ENCODE data around the gene OR2AG2.
"Not testable (repeated sequence)": the region's sequence is repeated elsewhere in the genome, so short reads cannot be mapped to it uniquely, and the experiment has no call there.

Gene OR2AG2, protein sequence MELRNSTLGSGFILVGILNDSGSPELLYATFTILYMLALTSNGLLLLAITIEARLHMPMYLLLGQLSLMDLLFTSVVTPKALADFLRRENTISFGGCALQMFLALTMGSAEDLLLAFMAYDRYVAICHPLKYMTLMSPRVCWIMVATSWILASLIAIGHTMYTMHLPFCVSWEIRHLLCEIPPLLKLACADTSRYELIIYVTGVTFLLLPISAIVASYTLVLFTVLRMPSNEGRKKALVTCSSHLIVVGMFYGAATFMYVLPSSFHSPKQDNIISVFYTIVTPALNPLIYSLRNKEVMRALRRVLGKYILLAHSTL

DNA sequence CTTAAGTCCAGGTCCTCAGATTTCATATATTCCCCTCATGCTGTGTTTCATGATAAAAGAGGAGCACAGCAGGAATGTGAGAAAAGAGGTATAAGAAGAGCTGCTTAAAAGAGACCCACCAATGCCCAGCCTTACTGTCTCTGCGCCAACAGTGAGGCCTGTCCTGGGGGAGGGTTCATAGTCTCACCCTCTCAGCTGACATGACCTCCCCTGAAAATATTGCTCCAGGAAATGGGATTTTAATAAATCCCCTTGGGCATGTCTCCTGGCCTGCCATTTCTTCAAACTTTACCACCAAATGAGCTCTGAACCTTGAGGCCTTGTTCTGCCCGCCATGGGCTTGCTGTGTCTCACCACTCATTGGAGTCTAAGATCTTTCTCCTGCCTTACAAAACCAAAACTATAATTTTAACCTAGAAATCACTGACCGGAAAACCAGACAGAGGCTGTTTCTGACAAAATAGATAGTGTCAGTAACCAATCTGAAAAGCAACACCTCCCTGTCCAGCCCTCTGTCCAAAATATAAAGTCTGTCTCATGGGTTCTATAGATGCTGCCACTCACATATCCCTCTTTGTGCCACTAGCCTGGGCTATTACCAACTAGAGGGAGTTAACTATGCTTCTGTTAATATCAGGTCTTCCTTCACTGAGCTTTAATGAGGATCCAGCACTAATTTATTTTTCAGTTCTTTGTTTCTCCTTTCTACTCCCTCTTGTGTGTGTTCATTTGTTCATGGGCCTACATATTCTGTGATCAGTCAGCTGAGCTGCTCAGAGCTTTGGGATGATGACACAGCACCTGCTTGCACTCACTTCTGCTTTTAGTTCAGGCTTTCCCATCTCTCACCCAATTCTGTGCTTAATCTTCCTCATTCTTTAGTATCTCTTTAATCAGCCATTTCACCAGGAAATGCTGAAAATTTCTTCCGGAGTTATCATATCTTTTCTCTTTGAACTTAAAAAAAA, at the start of gene OR2AG2:
OR2AG2 (minus strand) TSS at position 51 of the 968 bp plus-strand sequence. CDS start 3,019 bp downstream, outside the sequence.
- DNase-seq (ENCODE audit: low read depth in 2 of 2), result no peak

DNA sequence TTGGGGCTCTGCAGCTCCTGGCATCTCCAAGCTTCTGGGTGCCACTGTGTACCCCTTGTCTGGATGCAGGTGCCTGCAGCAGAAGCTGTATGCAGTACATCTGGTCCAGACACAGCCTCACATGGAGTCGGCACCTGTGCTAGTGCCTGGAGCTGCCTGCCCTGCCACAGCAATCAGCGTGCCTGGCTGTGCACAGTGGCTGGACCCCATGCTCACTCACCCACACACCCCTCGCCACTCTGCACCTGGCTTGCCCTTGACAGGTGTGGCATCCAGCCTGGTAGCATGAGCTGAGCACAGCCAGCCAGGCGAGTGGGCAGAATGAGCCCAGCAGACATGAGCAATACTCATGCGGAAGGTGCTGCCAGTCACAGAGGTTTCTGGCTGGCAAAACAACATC, 47.2 kb upstream of the OR2AG2 start:
- no peak for DNase-seq (ENCODE audit: low read depth in 2 of 2)

DNA sequence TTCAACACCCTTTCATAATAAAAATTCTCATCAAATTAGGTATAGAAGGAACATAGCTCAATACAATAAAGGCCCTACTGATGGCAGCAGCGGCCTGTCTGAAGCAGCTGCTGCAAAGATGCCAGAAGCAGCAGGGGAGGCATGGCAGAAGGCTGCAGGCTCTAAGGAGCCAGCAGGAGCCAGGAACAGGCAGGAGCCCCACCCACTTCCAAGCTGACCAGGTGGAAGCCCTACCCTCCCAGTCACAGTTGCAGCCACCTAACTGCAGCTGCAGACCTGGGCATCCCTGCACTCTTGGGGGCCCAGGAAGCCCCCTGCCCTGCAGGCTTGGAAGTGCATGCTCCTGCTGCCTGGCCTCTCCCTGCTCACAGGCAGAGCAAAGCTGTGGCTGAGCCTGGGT, 45.9 kb upstream of the OR2AG2 start:
- no peak for DNase-seq (ENCODE audit: low read depth in 2 of 2)

DNA sequence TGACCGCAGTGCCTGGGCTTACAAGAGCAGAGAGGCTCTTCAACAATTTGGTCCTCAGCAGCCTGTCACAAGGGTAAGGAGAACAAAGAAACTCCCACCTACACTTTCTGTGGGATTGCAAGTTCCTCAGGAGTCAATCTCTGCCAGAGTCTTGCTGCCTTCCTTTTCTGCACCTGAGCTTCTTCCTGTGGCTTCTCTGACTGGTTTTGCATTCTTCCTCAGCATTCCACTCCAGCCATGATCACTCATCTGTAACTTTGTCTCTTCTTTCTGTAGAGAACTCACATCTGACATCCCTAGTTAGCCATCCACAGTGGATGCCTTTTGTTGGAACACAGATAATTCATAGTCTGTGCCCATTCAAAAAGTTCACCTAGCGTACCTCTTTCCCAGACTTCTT, 41.9 kb upstream of the OR2AG2 start:
- DNase-seq (ENCODE audit: low read depth in 2 of 2), result no peak

DNA sequence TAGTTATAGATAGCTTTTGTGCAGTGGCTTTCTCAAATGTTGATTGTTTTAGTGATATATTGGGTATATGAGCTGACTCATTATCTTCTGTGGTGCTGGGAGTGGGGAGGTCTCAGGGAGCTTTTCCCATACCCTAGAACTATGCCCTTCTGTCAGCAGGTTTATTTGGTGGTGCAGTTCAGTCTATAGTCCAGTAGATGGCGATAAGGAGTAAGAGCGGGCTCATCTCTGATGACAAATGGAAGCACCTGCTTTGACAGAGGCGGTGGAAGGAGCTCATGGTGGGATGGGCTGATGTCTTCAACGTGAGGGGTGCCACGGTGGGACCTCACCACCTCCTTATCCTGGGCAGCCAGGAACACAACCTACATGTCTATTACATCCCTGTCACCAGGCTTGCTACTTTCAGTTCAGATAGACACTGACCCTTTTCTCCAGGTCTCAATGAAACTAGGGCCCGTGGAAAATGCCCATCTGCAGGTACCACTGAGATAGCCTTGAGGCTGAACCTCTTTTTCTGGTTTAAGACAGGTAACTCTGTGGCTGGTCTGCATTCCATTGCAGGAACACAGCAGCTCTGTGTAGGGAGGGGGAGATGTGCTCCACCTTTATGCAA, 40.7 kb upstream of the OR2AG2 start:
- peak; percentile 1 to 27 for DNase-seq (ENCODE audit: low read depth in 2 of 2)

DNA sequence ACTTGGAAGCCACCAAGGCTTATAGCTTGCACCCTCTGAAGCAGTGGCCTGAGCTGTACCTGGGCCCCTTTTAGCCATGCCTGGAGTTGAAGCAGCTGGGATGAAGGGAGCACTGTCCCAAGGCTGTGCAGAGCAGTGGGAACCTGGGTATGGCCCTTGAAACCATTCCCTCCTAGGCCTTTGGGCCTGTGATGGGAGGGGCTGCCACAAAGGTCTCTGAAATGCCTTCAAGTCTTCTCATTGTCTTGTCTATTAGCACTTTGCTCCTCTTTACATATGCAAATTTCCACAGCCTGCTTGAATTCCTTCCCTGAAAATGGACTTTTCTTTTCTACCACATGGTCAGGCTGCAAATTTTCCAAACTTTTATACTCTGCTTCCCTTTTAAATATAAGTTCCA, 29.3 kb upstream of the OR2AG2 start:
- DNase-seq (ENCODE audit: low read depth in 2 of 2), result not testable (repeated sequence)

DNA sequence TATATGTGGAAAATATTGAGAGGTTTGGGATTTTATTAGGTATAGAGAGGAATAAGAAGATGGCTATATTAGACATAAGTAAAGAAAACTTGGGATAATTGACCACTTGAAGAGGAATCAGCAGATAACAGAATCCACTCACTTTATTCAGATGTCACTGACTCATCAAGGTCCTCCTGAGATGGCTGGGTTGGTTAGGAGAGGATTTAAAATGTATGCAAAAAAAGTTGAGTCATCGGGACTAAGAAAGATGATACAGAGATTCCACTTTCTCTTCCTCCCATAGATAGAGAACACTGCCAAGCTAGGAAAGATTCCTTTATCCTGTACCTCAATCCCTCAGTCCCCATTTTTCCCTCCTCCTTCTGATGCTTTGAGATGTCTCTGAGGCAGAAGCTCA, 27.6 kb upstream of the OR2AG2 start, which contains the start of gene OR6A2:
OR6A2 (minus strand) TSS at position 288 of the 400 bp plus-strand sequence. CDS start 3,981 bp downstream, outside the sequence.
- no peak for DNase-seq (ENCODE audit: low read depth in 2 of 2)

DNA sequence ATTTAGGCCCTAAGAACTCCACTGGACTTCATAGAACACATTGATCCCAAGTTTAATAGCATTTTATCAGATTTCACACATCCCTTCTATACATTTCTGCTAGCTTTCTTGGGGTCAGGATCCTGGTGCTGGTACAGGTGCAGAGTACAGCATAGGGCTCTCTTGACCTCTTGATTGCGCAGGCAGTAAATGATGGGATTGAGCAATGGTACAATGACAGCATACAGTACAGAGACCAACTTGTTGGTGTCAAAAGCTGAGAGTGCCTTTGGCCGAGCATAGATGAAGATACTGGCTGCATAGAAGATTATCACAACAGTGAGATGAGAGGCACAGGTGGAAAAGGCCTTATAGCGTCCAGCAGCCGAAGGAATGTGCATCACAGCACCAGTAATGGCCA, 22.9 kb upstream of the OR2AG2 start:
- no peak for DNase-seq (ENCODE audit: low read depth in 2 of 2)

DNA sequence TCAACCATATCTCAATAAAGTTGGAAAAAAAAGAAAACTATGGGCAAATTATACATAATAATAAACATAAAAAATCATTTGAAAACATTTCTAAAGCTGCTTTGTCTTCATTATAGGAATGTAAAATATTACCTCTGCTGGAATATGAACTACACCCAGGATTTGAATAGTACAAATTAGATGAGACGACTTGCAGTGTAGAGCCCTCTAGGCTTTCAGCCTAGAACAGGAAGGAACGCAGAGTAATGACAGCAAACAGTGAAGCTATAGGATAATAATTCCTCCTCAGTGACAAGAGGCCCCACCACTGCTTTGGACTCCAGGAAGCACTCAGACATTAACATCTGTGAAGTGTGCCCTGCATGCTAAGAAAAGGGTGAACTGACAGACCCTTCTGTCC, 18.8 kb upstream of the OR2AG2 start:
- DNase-seq (ENCODE audit: low read depth in 2 of 2), result no peak

DNA sequence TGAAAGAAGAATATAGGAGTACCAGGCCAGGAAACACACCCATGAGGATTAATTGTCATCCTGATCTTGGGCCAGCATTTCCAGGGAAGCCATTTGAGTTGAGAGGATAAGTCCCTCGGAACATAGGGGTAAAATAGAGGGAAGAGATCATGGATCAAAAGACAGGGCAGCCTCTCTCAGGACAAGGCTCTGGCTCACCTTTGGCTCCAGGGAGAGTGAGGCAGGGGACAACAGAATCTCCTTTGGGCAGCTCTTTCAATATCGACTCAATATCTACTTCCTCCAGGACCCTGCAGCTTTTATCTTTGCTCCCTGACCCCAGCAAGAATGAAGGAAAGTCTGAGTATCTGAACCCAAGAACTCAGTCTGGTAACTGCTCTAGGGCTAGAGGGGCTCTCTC, 10.9 kb upstream of the OR2AG2 start, which contains the start of gene OR2AG1:
OR2AG1 (plus strand) TSS at position 301 of the 400 bp plus-strand sequence. CDS start 2,018 bp downstream, outside the sequence.
- no peak for DNase-seq (ENCODE audit: low read depth in 2 of 2)

DNA sequence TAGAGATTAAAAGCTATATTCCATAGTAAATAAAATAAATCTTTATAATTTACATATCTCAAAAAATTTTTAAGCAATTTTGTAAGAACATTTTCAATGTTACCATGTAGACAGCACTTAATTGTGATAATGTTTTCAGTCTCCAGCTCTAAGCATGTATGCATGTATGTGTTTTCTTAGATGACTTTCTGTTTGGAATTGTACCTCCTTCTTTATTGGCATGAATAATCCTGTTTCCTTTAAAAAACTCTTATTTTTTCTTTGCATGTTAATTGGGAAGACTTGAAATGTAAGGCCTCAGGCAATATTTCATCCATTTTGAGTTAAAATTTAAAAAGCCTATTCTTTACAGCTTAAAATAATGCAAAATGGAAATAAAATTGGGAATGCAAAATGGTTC, 9.1 kb upstream of the OR2AG2 start:
- DNase-seq (ENCODE audit: low read depth in 2 of 2), result no peak

DNA sequence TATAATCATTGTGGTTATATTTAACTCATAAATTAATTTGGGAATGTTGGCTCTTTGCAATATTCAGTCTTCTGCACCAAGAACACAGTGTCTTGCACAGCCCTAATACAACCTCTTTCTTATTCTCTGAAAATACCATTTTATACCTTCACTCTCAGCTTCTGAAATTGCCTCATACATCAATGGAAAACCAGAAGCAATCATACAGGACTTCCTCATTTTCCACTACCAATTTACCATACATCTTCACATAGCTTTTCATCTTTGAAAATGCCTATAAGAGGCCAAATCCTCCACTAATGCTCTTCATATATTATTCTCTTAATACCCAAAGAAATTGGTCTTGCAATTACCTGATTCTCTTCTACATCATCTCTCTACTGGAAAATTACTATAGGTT, 6.7 kb upstream of the OR2AG2 start:
- DNase-seq (ENCODE audit: low read depth in 2 of 2), result no peak

DNA sequence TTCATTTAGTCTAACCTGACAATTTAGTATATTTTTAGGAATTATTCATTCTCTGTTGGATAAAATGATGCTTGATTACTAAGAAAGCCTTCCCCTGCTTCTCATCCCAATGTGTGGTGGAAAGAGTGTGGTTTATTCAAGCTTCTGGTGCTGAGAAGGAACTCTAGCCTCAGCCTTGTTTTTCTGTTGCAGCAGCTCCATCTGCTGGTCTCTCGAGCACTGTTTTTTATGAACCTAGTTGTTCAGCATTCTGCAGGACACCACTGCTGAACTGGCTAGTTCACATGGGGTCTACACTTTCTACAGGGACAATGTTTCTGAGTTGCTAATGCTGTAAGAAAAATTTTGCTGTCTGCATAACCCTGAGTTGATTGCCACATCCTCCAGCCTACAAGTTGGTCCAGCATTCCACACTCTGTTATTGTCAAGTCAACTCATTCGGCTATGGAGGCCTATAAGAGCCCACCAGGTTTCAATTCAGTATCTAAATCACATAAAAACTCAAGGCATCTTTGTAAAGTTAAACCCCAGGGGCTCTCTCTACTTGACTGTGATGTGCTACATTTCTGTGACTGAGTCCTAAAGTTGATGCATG, 14.3 kb downstream of the OR2AG2 start:
- peak; percentile 28 to 57 for DNase-seq (ENCODE audit: low read depth in 2 of 2)

DNA sequence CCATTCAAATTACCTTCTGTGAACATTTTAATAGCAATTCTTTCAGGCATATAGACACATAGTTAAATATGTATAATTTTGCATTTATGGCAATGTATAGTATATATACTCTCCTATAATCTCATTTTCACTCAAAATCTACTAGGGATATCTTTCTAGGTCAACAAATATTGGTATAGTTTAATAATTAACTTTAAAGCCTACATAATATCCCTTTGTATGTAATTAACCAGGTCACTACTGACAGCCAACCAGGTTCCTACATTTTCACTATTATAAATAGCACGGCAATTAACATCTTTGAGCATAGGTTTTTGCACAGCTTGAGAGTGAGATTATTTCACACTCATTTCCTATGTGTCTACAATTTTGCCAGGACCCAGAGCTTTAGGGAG, 15.8 kb downstream of the OR2AG2 start:
- no peak for DNase-seq (ENCODE audit: low read depth in 2 of 2)

DNA sequence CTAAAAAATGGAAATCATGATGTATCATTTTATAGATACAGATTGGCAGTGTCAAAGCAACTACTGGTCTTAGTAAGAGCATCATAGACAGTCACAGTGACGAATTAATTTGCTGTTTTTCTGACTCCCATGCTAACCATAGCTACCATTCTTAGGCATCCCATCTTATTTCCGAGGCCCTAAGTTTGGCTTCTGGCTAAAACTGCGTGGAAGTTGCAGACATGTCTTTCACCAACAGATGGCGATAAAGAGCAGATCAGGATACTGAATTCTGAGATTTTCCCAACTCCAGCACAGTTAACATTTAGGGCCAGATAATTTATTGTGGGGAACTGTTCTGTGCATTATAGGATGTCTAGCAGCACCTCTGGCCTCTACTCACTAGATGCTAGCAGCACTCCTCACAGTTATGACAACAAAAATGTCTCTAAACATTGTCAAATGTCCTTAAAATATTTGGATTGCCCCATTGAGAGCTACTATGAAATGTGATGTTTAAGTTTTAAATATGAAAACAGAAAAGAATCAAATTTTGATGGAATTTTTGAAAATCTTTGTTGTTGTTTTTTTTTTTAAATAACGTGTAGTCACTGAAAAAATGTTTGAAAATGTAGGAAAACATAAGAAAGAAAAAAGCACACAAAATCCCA, 16.3 kb downstream of the OR2AG2 start:
- DNase-seq (ENCODE audit: low read depth in 2 of 2), result no peak

DNA sequence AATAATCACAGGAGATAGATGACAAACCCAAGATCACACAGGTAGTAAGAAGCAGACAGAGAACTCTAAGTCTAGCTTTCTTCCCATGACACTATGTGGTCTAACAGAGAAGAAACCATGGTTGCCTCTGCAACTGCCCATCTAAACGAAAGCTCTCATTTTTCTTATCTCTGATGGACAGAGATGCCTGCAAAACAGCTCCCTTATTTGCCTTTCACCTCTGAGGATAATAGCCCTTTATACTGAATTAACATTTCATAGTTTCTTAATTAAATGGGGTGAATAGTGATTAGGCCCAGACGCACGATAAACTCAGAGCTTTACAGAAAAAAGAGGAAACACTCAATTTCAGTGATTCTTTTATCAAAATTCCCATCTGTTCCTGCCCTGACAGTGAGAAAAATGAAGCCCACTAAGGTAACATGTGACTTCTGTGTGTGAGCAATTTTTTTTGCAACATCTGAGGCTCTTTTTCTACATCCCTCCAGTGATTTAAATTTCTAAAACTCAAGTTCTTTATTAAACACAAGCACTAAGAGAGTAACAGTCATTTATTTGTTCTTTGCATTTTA, 24.6 kb downstream of the OR2AG2 start:
- no peak for DNase-seq (ENCODE audit: low read depth in 2 of 2)

DNA sequence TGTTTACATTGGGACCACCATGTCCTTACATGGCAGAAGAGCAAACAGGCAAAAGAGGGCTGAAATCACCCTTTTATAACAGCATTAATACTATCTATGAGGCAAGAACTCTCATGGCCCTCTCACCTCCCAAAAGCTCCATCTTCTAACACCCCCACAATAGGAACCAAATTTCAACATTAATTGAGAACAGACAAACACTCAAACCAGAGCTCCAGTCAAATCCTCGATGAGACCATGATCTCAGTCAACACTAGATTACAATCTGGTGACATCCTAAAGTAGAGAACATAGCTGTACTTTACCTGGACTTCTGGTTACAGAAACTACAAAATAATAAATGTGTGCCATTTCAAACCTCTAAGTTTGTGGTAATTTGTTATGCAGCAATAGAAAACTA, 25.1 kb downstream of the OR2AG2 start:
- DNase-seq (ENCODE audit: low read depth in 2 of 2), result no peak

DNA sequence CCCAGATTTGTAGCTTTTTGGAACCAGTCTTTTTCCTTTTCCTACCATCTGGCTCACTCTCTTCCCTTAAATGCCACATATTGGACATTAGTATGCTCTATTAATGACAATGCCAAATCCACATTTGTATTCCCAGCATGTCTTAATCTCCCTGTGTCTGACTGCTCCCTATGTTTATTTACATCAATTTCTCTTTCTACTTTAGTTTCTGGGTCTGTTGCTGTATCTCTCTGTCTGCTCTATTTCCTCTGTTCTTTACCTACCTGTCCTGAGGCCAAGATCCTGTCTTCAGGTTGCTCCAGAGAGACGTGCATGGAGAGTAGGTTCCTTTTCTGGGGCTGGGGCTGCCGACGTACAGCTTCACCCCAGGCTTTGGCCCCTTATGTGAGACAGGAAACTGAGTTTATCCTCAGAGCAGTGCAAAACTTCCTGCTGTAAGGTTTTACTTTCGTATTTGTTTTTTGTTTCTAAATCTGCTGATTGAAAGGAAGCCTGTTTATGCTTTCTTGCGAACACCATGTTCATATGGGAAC, 25.6 kb downstream of the OR2AG2 start:
- peak in 1 of 2 donors; percentile 14 for DNase-seq (ENCODE audit: low read depth in 2 of 2)

DNA sequence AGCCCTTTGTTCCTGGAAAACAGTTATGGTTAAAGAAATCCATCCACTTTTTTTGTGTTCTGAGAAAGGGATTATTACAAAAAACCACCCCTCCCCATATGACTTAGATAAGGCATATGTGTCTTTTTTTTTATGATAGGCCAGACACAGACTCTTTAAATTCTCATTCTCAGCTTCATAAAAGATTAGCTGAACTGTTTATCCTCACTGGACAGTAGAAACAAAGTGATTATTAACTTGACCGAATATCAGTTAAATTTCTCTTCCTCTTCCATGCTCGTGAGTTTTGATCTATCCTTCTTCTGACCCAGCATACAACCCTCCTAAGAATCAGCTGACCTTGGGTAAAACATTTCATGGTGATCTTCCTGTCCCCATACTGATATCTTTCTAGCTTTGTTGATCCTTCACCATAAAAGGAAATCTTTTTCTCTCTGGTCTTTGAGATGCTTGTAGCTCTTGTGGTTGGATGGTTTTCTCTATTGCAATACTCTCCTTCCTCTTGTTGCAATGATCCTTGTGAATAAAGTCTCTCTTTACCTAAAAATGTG, 26.2 kb downstream of the OR2AG2 start:
- no peak for DNase-seq (ENCODE audit: low read depth in 2 of 2)

DNA sequence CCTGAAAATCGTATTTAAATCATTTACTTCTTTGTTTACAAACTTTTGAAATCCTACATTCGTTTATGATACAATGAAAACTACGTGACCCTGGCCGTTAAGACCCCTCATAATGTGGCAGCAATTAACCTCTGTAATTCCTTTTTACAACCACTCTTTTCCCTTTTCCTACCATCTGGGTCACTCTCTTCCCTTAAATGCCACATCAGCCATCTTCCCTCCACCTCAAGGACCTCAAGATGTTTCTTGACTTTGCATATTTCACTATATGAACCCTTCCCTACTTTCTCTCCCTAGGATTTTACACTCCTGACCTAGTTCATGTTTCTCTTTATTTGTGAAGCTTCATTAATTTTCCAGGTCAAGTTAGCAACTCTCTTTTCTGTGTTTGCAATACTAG, 26.8 kb downstream of the OR2AG2 start:
- no peak for DNase-seq (ENCODE audit: low read depth in 2 of 2)

All from stimulated activated CD4-positive, alpha-beta T cell treated with anti-CD3 and anti-CD28 coated beads, Interleukin-1b, Interleukin-23, amount 100 ng/mL, for 4 hours (primary cell).